Mesodermal cell (in vitro differentiated cells): ENCODE data around the gene PCDHA1.
"Not testable (repeated sequence)": the region's sequence is repeated elsewhere in the genome, so short reads cannot be mapped to it uniquely, and the experiment has no call there.

Experiments
- H3K27ac ChIP-seq: 2 replicates; pipeline ENCODE4 v1.7.0; 2013; ENCODE audit warnings: mild to moderate bottlenecking, low read depth, low read length, moderate library complexity; ENCODE audit not compliant: severe bottlenecking
- H3K36me3 ChIP-seq: 2 replicates; pipeline ENCODE4 v1.7.1; 2013; ENCODE audit warnings: mild to moderate bottlenecking, low read length, moderate library complexity; ENCODE audit not compliant: control insufficient read depth, insufficient read depth
- H3K4me1 ChIP-seq: one replicate; pipeline ENCODE4 v1.7.1; 2013; ENCODE audit warnings: mild to moderate bottlenecking, low read length; ENCODE audit not compliant: insufficient read depth, control insufficient read depth, poor library complexity, severe bottlenecking
- H3K4me3 ChIP-seq: 2 replicates; pipeline ENCODE4 v1.7.0; 2013; ENCODE audit warnings: low read length, control low read depth, mild to moderate bottlenecking; ENCODE audit not compliant: insufficient read depth, poor library complexity, severe bottlenecking; ENCODE audit errors: extremely low read depth
- H3K9me3 ChIP-seq: 2 replicates; pipeline ENCODE4 v1.7.1; 2013; ENCODE audit warnings: mild to moderate bottlenecking, low read length, moderate library complexity; ENCODE audit not compliant: control insufficient read depth
- WGBS, 2 experiments: methylation state at CpG; one replicate each; pipeline ENCODE4 v1.1.5; 2013; ENCODE audit warnings: missing lambda C conversion rate in 2 of 2; ENCODE audit not compliant: insufficient coverage in 2 of 2; 5-methylcytosine and 5-hydroxymethylcytosine counted together

PCDHA1 gene

DNA sequence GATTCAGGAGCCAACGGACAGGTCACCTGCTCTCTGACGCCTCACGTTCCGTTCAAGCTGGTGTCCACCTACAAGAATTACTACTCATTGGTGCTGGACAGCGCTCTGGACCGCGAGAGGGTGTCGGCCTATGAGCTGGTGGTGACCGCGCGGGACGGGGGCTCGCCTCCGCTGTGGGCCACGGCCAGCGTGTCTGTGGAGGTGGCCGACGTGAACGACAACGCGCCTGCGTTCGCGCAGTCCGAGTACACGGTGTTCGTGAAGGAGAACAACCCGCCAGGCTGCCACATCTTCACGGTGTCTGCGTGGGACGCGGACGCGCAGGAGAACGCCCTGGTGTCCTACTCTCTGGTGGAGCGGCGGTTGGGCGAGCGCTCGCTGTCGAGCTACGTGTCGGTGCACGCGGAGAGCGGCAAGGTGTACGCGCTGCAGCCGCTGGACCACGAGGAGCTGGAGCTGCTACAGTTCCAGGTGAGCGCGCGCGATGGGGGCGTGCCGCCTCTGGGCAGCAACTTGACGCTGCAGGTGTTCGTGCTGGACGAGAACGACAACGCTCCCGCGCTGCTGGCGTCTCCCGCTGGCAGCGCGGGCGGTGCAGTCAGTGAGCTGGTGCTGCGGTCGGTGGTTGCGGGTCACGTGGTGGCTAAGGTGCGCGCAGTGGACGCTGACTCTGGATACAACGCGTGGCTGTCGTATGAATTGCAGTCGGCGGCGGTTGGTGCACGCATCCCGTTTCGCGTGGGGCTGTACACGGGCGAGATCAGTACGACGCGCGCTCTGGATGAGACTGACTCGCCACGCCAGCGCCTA is 71.4 kb downstream of the PCDHA1 start:
- WGBS, 2 experiments, result 98% methylated on average over 83 to 92 of the region's 94 CpGs
- Histone ChIP-seq H3K4me3 (no peak overlapping the region), H3K9me3 (peaks cover 5% of the 10 kb centered on the region), H3K27ac (no peak overlapping the region), H3K36me3 (peaks cover 7% of the 10 kb centered on the region), H3K4me1 (no peaks in the 10 kb centered on the region)

DNA sequence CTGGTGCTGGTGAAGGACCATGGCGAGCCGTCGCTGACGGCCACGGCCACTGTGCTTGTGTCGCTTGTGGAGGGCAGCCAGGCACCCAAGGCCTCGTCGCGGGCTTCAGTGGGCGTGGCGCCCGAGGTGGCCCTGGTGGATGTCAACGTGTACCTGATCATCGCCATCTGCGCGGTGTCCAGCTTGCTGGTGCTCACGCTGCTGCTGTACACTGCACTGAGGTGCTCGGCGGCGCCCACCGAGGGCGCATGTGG is 72.0 kb downstream of the PCDHA1 start:
- peaks cover 8% of the 10 kb centered on the region for H3K36me3 ChIP-seq
- H3K4me3 ChIP-seq, result no peak overlapping the region
- no peaks in the 10 kb centered on the region for H3K4me1 ChIP-seq
- 95 to 96% methylated on average over 22 of the region's 22 CpGs for WGBS, 2 experiments
- H3K27ac ChIP-seq, result no peak overlapping the region
- peaks cover 5% of the 10 kb centered on the region for H3K9me3 ChIP-seq

DNA sequence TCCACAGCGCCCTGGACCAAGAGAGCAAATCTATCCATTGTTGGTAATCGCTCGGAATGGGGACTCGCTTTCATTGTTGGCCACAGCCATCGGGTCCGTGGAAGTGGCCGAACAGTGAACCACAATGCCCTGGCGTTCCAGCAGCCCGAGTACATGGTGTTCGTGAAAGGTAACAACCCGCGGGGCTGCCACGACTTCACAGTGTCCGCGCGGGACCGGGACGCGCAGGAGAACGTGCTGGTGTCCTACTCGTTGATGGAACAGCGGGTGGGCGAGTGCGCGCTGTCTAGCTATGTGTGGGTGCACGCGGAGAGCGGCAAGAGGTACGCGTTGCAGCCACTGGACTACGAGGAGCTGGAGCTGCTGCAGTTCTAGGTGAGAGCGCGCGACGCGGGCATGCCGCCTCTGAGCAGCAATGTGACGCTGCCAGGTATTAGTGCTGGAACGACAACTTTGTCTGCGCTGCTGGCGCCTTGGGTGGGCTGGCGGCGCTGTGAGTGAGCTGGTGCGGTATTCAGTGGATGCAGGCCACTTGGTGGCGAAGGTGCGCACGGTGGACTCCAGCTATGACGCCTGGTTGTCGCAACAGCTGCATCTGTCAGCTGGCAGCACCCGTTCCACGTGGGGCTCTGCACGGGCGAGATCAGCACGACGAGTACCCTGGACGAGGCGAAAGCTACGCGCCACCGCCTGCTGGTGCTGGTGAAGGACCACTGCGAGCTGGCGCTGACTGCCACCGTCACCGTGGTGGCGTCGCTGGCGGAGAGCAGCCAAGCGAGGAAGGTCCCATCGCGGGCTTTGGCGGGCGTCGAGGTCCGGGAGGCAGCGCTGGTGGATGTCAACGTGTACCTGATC is 76.7 kb downstream of the PCDHA1 start:
- Histone ChIP-seq H3K36me3 (peaks cover 8% of the 10 kb centered on the region), H3K27ac (no peak overlapping the region), H3K4me3 (no peak overlapping the region), H3K4me1 (no peaks in the 10 kb centered on the region), H3K9me3 (peaks cover 5% of the 10 kb centered on the region)
- 93 to 95% methylated on average over 76 of the region's 76 CpGs for WGBS, 2 experiments

DNA sequence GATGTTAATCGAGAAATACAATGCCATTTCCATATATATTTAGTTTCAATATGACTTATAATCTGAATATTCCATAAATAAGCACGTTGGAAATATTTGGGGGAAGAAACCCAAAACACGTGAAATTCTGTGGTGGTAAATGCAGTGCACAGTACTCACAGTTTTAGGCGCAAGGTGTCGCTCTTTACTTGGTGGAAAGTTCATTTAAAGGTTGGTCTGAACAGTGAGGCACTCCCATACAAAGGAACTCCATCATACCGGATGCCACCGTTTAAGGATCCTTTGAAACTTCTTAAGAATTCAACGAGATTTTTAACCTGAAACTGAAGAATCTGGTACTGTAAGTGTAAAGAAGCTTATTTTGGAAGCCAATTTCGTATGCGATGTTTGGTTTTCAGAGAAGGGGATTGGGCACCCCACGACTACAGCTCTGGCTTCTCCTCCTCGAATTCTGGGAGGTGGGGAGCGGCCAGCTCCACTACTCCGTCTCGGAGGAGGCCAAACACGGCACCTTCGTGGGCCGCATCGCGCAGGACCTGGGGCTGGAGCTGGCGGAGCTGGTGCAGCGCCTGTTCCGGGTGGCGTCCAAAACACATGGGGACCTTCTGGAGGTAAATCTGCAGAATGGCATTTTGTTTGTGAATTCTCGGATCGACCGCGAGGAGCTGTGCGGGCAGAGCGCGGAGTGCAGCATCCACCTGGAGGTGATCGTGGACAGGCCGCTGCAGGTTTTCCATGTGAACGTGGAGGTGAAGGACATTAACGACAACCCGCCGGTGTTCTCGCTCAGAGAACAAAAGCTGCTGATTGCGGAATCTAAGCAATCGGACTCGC is 83.0 kb downstream of the PCDHA1 start, which contains the start of gene PCDHA11:
Gene PCDHA11 (plus strand): TSS at position 237 of the 834 bp plus-strand sequence. CDS start 147 bp downstream, at position 384.
- WGBS, 2 experiments, result 56 to 59% methylated on average over 31 to 38 of the region's 41 CpGs
- Histone ChIP-seq H3K36me3 (no peaks in the 10 kb centered on the region), H3K4me3 (peak within 1 kb of the TSS; percentile 47), H3K9me3 (peaks cover 12% of the 10 kb centered on the region), H3K27ac (peak within 1 kb of the TSS; percentile 26), H3K4me1 (no peaks in the 10 kb centered on the region)

DNA sequence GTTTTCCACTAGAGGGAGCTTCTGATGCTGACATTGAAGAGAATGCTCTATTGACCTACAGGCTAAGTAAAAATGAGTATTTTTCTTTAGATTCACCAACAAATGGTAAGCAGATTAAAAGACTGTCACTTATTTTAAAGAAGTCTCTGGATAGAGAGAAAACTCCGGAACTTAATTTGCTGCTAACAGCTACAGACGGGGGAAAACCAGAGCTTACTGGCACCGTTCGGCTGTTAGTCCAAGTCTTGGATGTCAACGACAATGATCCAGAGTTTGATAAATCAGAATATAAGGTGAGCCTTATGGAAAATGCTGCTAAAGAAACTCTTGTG is 83.6 kb downstream of the PCDHA1 start:
- Histone ChIP-seq H3K36me3 (no peaks in the 10 kb centered on the region), H3K4me1 (no peaks in the 10 kb centered on the region), H3K27ac (peak overlapping the region; percentile 26), H3K9me3 (peaks cover 12% of the 10 kb centered on the region), H3K4me3 (peak overlapping the region; percentile 47)
- WGBS, 2 experiments, result 92 to 96% methylated on average over 5 of the region's 5 CpGs

DNA sequence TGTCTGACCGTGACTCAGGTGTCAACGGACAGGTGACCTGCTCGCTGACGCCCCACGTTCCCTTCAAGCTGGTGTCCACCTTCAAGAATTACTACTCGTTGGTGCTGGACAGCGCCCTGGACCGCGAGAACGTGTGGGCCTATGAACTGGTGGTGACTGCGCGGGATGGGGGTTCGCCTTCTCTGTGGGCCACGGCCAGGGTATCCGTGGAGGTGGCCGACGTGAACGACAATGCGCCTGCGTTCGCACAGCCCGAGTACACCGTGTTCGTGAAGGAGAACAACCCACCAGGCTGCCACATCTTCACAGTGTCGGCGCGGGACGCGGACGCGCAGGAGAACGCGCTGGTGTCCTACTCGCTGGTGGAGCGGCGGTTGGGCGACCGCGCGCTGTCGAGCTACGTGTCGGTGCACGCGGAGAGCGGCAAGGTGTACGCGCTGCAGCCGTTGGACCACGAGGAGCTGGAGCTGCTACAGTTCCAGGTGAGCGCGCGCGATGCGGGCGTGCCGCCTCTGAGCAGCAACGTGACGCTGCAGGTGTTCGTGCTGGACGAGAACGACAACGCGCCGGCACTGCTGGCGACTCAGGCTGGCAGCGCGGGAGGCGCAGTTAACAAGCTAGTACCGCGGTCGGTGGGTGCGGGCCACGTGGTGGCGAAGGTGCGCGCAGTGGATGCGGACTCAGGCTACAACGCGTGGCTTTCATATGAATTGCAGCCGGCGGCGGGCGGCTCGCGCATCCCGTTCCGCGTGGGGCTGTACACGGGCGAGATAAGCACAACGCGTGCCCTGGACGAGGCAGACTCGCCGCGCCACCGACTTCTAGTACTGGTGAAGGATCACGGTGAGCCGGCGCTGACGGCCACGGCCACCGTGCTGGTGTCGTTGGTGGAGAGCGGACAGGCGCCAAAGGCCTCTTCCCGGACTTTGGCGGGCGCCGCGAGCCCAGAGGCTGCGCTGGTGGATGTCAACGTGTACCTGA is 84.6 kb downstream of the PCDHA1 start:
- Histone ChIP-seq H3K27ac (no peak overlapping the region), H3K9me3 (peaks cover 12% of the 10 kb centered on the region), H3K4me3 (no peak overlapping the region), H3K4me1 (no peaks in the 10 kb centered on the region), H3K36me3 (no peaks in the 10 kb centered on the region)
- WGBS, 2 experiments, result 96 to 98% methylated on average over 100 to 114 of the region's 114 CpGs

DNA sequence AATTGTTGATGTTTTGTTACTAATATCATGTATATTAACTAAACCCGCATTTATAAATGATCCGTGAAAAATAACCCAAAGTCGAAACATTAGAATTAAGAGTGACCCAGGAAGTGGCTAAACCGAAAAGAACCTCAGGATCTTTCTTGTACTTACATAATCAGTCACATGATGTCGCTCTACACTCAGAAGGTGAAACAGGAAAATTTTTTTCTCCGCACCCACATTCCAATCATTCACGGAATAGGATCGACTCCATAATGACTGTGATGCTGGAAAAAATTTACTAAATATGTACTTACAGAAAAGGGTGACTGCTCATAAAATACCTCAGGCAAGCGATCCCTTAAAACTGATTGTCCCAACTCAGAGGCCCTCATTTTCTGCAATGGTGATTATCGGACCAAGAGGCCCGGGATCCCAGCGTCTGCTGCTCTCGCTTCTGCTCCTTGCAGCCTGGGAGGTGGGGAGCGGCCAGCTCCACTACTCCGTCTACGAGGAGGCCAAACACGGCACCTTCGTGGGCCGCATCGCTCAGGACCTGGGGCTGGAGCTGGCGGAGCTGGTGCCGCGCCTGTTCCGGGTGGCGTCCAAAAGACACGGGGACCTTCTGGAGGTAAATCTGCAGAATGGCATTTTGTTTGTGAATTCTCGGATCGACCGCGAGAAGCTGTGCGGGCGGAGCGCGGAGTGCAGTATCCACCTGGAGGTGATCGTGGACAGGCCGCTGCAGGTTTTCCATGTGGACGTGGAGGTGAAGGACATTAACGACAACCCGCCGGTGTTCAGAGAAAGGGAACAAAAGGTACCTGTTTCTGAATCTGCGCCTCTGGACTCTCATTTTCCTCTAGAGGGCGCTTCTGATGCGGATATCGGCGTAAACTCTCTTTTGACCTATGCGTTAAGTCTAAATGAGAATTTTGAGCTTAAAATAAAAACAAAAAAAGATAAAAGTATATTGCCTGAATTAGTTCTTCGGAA is 89.4 kb downstream of the PCDHA1 start, which contains the start of gene PCDHA12:
Gene PCDHA12 (plus strand): TSS at position 224 of the 981 bp plus-strand sequence. CDS start 165 bp downstream, at position 389.
- 48 to 50% methylated on average over 24 to 30 of the region's 47 CpGs for WGBS, 2 experiments
- Histone ChIP-seq H3K4me1 (no peaks in the 10 kb centered on the region), H3K36me3 (peaks cover 16% of the 10 kb centered on the region), H3K27ac (peak within 1 kb of the TSS; percentile 50), H3K9me3 (peaks cover 5% of the 10 kb centered on the region), H3K4me3 (peak within 1 kb of the TSS; percentile 43)

DNA sequence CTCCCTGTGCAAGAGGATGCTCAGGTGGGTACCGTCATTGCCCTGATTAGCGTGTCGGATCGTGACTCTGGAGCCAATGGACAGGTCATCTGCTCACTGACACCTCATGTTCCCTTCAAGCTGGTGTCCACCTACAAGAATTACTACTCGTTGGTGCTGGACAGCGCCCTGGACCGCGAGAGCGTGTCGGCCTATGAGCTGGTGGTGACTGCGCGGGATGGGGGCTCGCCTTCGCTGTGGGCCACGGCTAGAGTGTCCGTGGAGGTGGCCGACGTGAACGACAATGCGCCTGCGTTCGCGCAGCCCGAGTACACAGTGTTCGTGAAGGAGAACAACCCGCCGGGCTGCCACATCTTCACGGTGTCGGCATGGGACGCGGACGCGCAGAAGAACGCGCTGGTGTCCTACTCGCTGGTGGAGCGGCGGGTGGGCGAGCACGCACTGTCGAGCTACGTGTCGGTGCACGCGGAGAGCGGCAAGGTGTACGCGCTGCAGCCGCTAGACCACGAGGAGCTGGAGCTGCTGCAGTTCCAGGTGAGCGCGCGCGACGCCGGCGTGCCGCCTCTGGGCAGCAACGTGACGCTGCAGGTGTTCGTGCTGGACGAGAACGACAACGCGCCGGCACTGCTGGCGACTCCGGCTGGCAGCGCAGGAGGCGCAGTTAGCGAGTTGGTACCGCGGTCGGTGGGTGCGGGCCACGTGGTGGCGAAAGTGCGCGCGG is 90.8 kb downstream of the PCDHA1 start:
- H3K4me1 ChIP-seq, H3K4me3 ChIP-seq, H3K9me3 ChIP-seq, H3K27ac ChIP-seq: not testable (repeated sequence)
- peaks cover 16% of the 10 kb centered on the region for H3K36me3 ChIP-seq
- 96 to 98% methylated on average over 71 to 75 of the region's 80 CpGs for WGBS, 2 experiments

DNA sequence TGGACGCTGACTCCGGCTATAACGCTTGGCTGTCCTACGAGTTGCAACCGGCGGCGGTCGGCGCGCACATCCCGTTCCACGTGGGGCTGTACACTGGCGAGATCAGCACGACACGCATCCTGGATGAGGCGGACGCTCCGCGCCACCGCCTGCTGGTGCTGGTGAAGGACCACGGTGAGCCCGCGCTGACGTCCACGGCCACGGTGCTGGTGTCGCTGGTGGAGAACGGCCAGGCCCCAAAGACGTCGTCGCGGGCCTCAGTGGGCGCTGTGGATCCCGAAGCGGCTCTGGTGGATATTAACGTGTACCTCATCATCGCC is 91.3 kb downstream of the PCDHA1 start:
- no peaks in the 10 kb centered on the region for H3K4me1 ChIP-seq
- H3K9me3 ChIP-seq, result no peaks in the 10 kb centered on the region
- H3K27ac ChIP-seq, result no peak overlapping the region
- 95 to 97% methylated on average over 35 to 37 of the region's 37 CpGs for WGBS, 2 experiments
- peaks cover 21% of the 10 kb centered on the region for H3K36me3 ChIP-seq
- no peak overlapping the region for H3K4me3 ChIP-seq
